ENCODE measurements around the gene DOK3. TPM values are rescaled to one million over a fixed set of nuclear protein-coding genes. Genes with fewer than 3 reads are reported as not detected.

Gene DOK3
- total RNA-seq, 1 experiment from 2014 or later: 12.4 TPM

DNA sequence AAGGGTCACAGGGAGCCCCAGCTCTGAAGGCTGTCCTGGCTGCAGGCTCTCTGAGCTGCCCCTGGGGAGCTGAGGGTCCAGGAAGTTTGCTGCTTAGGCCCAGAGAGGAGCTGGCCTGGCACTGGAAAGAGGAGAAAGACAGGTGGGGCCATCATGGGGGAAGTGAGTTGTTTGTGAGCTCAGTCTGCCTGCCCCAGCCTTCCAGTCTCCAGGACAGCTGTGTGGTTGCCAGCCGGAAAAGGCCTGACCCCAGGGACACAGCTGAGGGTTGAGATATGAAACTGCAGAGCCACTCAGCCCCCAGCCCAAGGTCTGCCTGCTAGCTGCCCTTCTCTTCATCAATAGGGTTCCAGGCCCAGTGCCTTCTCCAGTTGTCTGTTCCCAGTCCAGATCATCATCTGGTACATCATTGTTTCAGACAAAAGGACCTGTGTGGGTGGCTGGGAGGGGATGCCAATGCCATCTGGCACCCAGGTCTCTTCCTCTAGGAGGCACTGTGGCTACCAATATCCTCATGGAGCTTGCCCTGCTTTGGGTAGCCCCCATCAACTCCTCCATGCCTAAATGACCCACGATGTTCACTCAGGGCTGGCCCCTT lies 11.4 kb upstream of the DOK3 start:
- H3K27ac ChIP-seq (ENCODE audit: low read length): no peak overlapping the region
- CTCF ChIA-PET: interaction anchor here (1.2 kb wide), 1 partner anchor 17 kb away, joined by 3 read pairs; no protein-coding TSS in a partner anchor
- no peaks in the 10 kb centered on the region for H3K27me3 ChIP-seq (ENCODE audit: control insufficient read depth, insufficient read depth, low read length)
- ATAC-seq (no peak), DNase-seq (ENCODE audit: low read depth, low spot score) (no peak)
- intact Hi-C loops (cut with micrococcal nuclease; ENCODE audit: unreplicated experiment): no loop called here
- H3K4me3 ChIP-seq (ENCODE audit: low read depth in 2 of 2, low read length in 2 of 2): no peak overlapping the region
- in situ Hi-C loops (cut with HindIII; ENCODE audit: low pct_unique_long_range_greater_than_20kb, low sequenced_read_pairs): no loop called here
- H3K4me1 ChIP-seq (ENCODE audit: control insufficient read depth, insufficient read depth, low read length): peaks cover 11% of the 10 kb centered on the region
- H3K9me3 ChIP-seq (ENCODE audit: control insufficient read depth, insufficient read depth, low read depth, low read length): no peaks in the 10 kb centered on the region
- peaks cover 16% of the 10 kb centered on the region; the same call in 1 of the 2 replicates for H3K36me3 ChIP-seq (ENCODE audit: control insufficient read depth, insufficient read depth, low read length)
- BruUV-seq (replicated peaks): no TSS peak
- TF ChIP-seq TCF7L2 (IDR thresholded peaks at IDR 0.05; ENCODE audit: low read depth, low read length): no peak
- TF ChIP-seq, protein P1, sequence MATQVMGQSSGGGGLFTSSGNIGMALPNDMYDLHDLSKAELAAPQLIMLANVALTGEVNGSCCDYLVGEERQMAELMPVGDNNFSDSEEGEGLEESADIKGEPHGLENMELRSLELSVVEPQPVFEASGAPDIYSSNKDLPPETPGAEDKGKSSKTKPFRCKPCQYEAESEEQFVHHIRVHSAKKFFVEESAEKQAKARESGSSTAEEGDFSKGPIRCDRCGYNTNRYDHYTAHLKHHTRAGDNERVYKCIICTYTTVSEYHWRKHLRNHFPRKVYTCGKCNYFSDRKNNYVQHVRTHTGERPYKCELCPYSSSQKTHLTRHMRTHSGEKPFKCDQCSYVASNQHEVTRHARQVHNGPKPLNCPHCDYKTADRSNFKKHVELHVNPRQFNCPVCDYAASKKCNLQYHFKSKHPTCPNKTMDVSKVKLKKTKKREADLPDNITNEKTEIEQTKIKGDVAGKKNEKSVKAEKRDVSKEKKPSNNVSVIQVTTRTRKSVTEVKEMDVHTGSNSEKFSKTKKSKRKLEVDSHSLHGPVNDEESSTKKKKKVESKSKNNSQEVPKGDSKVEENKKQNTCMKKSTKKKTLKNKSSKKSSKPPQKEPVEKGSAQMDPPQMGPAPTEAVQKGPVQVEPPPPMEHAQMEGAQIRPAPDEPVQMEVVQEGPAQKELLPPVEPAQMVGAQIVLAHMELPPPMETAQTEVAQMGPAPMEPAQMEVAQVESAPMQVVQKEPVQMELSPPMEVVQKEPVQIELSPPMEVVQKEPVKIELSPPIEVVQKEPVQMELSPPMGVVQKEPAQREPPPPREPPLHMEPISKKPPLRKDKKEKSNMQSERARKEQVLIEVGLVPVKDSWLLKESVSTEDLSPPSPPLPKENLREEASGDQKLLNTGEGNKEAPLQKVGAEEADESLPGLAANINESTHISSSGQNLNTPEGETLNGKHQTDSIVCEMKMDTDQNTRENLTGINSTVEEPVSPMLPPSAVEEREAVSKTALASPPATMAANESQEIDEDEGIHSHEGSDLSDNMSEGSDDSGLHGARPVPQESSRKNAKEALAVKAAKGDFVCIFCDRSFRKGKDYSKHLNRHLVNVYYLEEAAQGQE (IDR thresholded peaks at IDR 0.05; ENCODE audit: insufficient read depth in 1 of 2, low read depth in 2 of 2, low read length in 1 of 2): no peak
- TF ChIP-seq, protein P2, sequence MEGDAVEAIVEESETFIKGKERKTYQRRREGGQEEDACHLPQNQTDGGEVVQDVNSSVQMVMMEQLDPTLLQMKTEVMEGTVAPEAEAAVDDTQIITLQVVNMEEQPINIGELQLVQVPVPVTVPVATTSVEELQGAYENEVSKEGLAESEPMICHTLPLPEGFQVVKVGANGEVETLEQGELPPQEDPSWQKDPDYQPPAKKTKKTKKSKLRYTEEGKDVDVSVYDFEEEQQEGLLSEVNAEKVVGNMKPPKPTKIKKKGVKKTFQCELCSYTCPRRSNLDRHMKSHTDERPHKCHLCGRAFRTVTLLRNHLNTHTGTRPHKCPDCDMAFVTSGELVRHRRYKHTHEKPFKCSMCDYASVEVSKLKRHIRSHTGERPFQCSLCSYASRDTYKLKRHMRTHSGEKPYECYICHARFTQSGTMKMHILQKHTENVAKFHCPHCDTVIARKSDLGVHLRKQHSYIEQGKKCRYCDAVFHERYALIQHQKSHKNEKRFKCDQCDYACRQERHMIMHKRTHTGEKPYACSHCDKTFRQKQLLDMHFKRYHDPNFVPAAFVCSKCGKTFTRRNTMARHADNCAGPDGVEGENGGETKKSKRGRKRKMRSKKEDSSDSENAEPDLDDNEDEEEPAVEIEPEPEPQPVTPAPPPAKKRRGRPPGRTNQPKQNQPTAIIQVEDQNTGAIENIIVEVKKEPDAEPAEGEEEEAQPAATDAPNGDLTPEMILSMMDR (IDR thresholded peaks at IDR 0.05): no peak
- TF ChIP-seq POLR2AphosphoS5 (IDR thresholded peaks at IDR 0.05; ENCODE audit: low read depth, low read length): no peak
- TF ChIP-seq SIN3A (IDR thresholded peaks at IDR 0.05; ENCODE audit: borderline replicate concordance, insufficient read depth, low read depth, low read length): no peak
- POLR2A ChIA-PET: no interaction called here

DNA sequence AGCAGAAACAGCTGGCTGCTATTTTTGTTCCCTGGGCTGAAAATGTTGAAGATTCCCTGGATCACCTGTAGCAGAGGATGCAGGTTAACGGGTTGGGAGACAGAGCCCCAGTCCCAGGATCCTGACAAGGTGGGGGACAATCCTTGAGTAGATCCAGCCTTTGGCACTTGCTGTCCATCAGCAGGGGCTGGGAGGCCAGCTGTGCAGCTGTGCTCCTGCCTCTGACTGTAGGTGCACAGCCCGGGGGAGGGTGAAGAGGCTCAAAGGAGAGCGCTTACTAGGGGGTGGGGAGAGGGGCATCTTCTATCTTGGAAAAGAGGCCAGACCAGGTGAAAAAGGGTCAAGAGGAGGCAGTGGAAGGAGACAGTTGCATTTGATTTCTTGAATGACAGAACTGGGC lies 10.6 kb upstream of the DOK3 start:
- H3K4me3 ChIP-seq (ENCODE audit: low read depth in 2 of 2, low read length in 2 of 2): no peak overlapping the region
- H3K4me1 ChIP-seq (ENCODE audit: control insufficient read depth, insufficient read depth, low read length): peaks cover 18% of the 10 kb centered on the region
- ATAC-seq (no peak), DNase-seq (ENCODE audit: low read depth, low spot score) (no peak)
- intact Hi-C loops (cut with micrococcal nuclease; ENCODE audit: unreplicated experiment): no loop called here
- TF ChIP-seq, protein P2 (IDR thresholded peaks at IDR 0.05): no peak
- TF ChIP-seq, protein P1 (IDR thresholded peaks at IDR 0.05; ENCODE audit: insufficient read depth in 1 of 2, low read depth in 2 of 2, low read length in 1 of 2): no peak
- TF ChIP-seq SIN3A (IDR thresholded peaks at IDR 0.05; ENCODE audit: borderline replicate concordance, insufficient read depth, low read depth, low read length) (no peak), POLR2AphosphoS5 (IDR thresholded peaks at IDR 0.05; ENCODE audit: low read depth, low read length) (no peak), TCF7L2 (IDR thresholded peaks at IDR 0.05; ENCODE audit: low read depth, low read length) (no peak)
- H3K9me3 ChIP-seq (ENCODE audit: control insufficient read depth, insufficient read depth, low read depth, low read length): no peaks in the 10 kb centered on the region
- POLR2A ChIA-PET: no interaction called here
- in situ Hi-C loops (cut with HindIII; ENCODE audit: low pct_unique_long_range_greater_than_20kb, low sequenced_read_pairs): no loop called here
- H3K27ac ChIP-seq (ENCODE audit: low read length): no peak overlapping the region
- H3K27me3 ChIP-seq (ENCODE audit: control insufficient read depth, insufficient read depth, low read length): no peaks in the 10 kb centered on the region
- CTCF ChIA-PET: interaction anchor here (1.2 kb wide), 1 partner anchor 18 kb away, joined by 3 read pairs; no protein-coding TSS in a partner anchor
- peaks cover 14% of the 10 kb centered on the region; the same call in 1 of the 2 replicates for H3K36me3 ChIP-seq (ENCODE audit: control insufficient read depth, insufficient read depth, low read length)
- no TSS peak for BruUV-seq (replicated peaks)
